ENCODE measurements around the gene KDM4C.

DNA sequence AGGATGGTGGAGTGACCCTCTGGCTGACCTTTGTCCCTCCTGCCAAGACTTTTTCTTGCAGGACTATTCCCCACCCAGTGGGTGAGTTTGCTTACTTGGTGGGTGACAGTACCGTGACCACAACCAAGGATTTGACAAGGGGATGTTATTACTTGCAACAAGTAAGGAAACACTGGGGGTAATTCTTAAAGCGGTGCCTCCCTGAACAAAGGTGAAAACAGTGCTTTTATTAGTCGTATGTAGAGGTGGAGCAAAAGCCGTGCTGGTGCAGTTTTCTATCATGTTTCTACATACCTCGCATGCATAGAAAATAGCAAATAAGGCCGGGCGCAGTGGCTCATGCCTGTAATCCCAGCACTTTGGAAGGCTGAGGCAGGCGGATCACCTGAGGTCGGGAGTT lies 41.0 kb upstream of the KDM4C start:
- TF ChIP-seq RFX1 (IDR thresholded peaks at IDR 0.05) (no peak), CSRNP1 (CRISPR knock-in tag; IDR thresholded peaks at IDR 0.05) (no peak), ZNF501 (CRISPR knock-in tag; IDR thresholded peaks at IDR 0.05) (no peak), FOXP1 (IDR thresholded peaks at IDR 0.05) (no peak), FOXP1 (CRISPR knock-in tag; IDR thresholded peaks at IDR 0.05) (no peak), EZH2 (conservative IDR thresholded peaks at IDR 0.05; ENCODE audit: low read depth, low read length) (no peak), ZC3H13 (CRISPR knock-in tag; IDR thresholded peaks at IDR 0.05) (no peak), HDAC6 (IDR thresholded peaks at IDR 0.05; ENCODE audit: low read depth, low read length) (no peak), FOXM1 (CRISPR knock-in tag; IDR thresholded peaks at IDR 0.05) (no peak), MEIS2 (CRISPR knock-in tag; IDR thresholded peaks at IDR 0.05) (no peak), NR2C2 (CRISPR knock-in tag; IDR thresholded peaks at IDR 0.05; ENCODE audit: borderline replicate concordance) (no peak)
- TF ChIP-seq, protein P1, sequence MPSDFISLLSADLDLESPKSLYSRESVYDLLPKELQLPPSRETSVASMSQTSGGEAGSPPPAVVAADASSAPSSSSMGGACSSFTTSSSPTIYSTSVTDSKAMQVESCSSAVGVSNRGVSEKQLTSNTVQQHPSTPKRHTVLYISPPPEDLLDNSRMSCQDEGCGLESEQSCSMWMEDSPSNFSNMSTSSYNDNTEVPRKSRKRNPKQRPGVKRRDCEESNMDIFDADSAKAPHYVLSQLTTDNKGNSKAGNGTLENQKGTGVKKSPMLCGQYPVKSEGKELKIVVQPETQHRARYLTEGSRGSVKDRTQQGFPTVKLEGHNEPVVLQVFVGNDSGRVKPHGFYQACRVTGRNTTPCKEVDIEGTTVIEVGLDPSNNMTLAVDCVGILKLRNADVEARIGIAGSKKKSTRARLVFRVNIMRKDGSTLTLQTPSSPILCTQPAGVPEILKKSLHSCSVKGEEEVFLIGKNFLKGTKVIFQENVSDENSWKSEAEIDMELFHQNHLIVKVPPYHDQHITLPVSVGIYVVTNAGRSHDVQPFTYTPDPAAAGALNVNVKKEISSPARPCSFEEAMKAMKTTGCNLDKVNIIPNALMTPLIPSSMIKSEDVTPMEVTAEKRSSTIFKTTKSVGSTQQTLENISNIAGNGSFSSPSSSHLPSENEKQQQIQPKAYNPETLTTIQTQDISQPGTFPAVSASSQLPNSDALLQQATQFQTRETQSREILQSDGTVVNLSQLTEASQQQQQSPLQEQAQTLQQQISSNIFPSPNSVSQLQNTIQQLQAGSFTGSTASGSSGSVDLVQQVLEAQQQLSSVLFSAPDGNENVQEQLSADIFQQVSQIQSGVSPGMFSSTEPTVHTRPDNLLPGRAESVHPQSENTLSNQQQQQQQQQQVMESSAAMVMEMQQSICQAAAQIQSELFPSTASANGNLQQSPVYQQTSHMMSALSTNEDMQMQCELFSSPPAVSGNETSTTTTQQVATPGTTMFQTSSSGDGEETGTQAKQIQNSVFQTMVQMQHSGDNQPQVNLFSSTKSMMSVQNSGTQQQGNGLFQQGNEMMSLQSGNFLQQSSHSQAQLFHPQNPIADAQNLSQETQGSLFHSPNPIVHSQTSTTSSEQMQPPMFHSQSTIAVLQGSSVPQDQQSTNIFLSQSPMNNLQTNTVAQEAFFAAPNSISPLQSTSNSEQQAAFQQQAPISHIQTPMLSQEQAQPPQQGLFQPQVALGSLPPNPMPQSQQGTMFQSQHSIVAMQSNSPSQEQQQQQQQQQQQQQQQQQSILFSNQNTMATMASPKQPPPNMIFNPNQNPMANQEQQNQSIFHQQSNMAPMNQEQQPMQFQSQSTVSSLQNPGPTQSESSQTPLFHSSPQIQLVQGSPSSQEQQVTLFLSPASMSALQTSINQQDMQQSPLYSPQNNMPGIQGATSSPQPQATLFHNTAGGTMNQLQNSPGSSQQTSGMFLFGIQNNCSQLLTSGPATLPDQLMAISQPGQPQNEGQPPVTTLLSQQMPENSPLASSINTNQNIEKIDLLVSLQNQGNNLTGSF (CRISPR knock-in tag; IDR thresholded peaks at IDR 0.05): no peak
- TF ChIP-seq, protein P2, sequence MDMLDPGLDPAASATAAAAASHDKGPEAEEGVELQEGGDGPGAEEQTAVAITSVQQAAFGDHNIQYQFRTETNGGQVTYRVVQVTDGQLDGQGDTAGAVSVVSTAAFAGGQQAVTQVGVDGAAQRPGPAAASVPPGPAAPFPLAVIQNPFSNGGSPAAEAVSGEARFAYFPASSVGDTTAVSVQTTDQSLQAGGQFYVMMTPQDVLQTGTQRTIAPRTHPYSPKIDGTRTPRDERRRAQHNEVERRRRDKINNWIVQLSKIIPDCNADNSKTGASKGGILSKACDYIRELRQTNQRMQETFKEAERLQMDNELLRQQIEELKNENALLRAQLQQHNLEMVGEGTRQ (IDR thresholded peaks at IDR 0.05; ENCODE audit: low read depth, low read length): no peak
- TF ChIP-seq, protein P2 (CRISPR knock-in tag; IDR thresholded peaks at IDR 0.05; ENCODE audit: borderline replicate concordance): no peak
- TF ChIP-seq, protein P3, sequence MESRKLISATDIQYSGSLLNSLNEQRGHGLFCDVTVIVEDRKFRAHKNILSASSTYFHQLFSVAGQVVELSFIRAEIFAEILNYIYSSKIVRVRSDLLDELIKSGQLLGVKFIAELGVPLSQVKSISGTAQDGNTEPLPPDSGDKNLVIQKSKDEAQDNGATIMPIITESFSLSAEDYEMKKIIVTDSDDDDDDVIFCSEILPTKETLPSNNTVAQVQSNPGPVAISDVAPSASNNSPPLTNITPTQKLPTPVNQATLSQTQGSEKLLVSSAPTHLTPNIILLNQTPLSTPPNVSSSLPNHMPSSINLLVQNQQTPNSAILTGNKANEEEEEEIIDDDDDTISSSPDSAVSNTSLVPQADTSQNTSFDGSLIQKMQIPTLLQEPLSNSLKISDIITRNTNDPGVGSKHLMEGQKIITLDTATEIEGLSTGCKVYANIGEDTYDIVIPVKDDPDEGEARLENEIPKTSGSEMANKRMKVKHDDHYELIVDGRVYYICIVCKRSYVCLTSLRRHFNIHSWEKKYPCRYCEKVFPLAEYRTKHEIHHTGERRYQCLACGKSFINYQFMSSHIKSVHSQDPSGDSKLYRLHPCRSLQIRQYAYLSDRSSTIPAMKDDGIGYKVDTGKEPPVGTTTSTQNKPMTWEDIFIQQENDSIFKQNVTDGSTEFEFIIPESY (CRISPR knock-in tag; IDR thresholded peaks at IDR 0.05): no peak
